Sigmoid colon (tissue), 7 donors: ENCODE measurements around the gene EN2. TPM values are rescaled to one million over a fixed set of nuclear protein-coding genes. Genes with fewer than 3 reads are reported as not detected.

Source experiments
- DNase-seq: peaks from one replicate; pipeline ENCODE4 v3.0.0-alpha.2; 2019
- H3K27ac ChIP-seq, 4 donors: fragments of 200-600 bp; sonication (generic); one replicate each; pipeline ENCODE4 v1.5.1; 2016 to 2019; ENCODE audit warnings: mild to moderate bottlenecking in 1 of 4
- H3K27me3 ChIP-seq, 3 donors: fragments of 200-600 bp; sonication (generic); one replicate each; pipeline ENCODE4 v1.5.1; 2019; ENCODE audit warnings: mild to moderate bottlenecking in 1 of 3
- H3K36me3 ChIP-seq, 4 donors: fragments of 200-600 bp; sonication (generic); one replicate each; pipeline ENCODE4 v1.5.1; 2016 to 2019
- H3K4me1 ChIP-seq, 4 donors: fragments of 200-600 bp; sonication (generic); one replicate each; pipeline ENCODE4 v1.5.1; 2017 to 2019
- H3K4me3 ChIP-seq, 4 donors: fragments of 200-600 bp; sonication (generic); one replicate each; pipeline ENCODE4 v1.5.1; 2017 to 2019; ENCODE audit warnings: mild to moderate bottlenecking in 2 of 4, moderate library complexity in 1 of 4
- H3K9me3 ChIP-seq, 4 donors: fragments of 200-600 bp in 3 of 4; sonication (generic) in 3 of 4; one replicate each; pipeline versions ENCODE4 v1.5.1 to v1.6.1; 2013 to 2019
- CTCF ChIP-seq, 4 experiments: fragments of 450-650 bp in 3 of 4; fragments of 200-600 bp in 1 of 4; IDR thresholded peaks; one replicate each; pipeline ENCODE4 v1.5.1; 2016 to 2019; ENCODE audit warnings: antibody characterized with exemption in 4 of 4, mild to moderate bottlenecking in 3 of 4, moderate library complexity in 2 of 4
- EP300 ChIP-seq, 4 donors: sonication (generic); formaldehyde crosslinking; IDR thresholded peaks; one replicate each; pipeline ENCODE4 v1.6.1; 2017; ENCODE audit warnings: antibody characterized with exemption in 4 of 4
- POLR2A ChIP-seq, 2 donors: fragments of 450-650 bp; IDR thresholded peaks; one replicate each; pipeline ENCODE4 v1.6.1; 2016; ENCODE audit warnings: antibody characterized with exemption in 2 of 2, mild to moderate bottlenecking in 2 of 2, moderate library complexity in 2 of 2
- POLR2AphosphoS5 ChIP-seq, 4 donors: sonication (generic); formaldehyde crosslinking; IDR thresholded peaks; one replicate each; pipeline ENCODE4 v1.6.1; 2017; ENCODE audit warnings: antibody characterized with exemption in 4 of 4
- WGBS, 2 donors: extraction: QIAGEN DNeasy Blood & Tissue Kit; methylation state at CpG; one replicate each; pipeline ENCODE4 v1.1.7; 2013; 5-methylcytosine and 5-hydroxymethylcytosine counted together
- intact Hi-C: fragments of 100-400 bp; cut with DNase I; formaldehyde crosslinking; loops from one replicate; pipeline ENCODE4 v1.15.1; 2023
- polyA plus RNA-seq, 3 donors: library from polyadenylated mRNA; stranded (reverse); fragments of 200-250 nt; gene quantifications; one replicate each; pipeline ENCODE4 v1.2.3, GENCODE V29; 2013
- total RNA-seq, 4 donors: library from RNA; depleted of rRNA; stranded (reverse); fragments of >200 nt; gene quantifications; one replicate each; pipeline ENCODE4 v1.1.0, GENCODE V29; 2016
- donor health status: healthy with polysubstance abuse.
- donor health status: Bipolar disorder and iron deficiency.
- donor health status: healthy.

Gene EN2
- total and polyA plus RNA-seq, 7 donors = 0.14 to 0.16 TPM; not detected in 5

- WGBS, 2 donors = 24% methylated on average over 8 of the region's 8 CpGs
- peaks cover 0 to 29% (median 27%) of the 10 kb centered on the region in 4 donors for H3K4me1 ChIP-seq
- intact Hi-C loops = no loop called here
- DNase-seq = peak; percentile 12
- no peak overlapping the region for H3K4me3 ChIP-seq
- H3K27ac ChIP-seq = no peak overlapping the region
- peaks cover 79 to 100% (median 98%) of the 10 kb centered on the region in 3 donors for H3K27me3 ChIP-seq
- no peaks in the 10 kb centered on the region for H3K9me3 ChIP-seq
- no peaks in the 10 kb centered on the region for H3K36me3 ChIP-seq
- TF ChIP-seq POLR2A (IDR thresholded peaks at IDR 0.05) = no peak
- TF ChIP-seq POLR2AphosphoS5 (IDR thresholded peaks at IDR 0.05) = no peak
- TF ChIP-seq CTCF (IDR thresholded peaks at IDR 0.05) = no peak
- no peak for TF ChIP-seq EP300 (IDR thresholded peaks at IDR 0.05)
Measured at GRCh38 chr7:155470186-155470487, 12.2 kb downstream of the EN2 start.

GRCh38 chr7:155470686-155471638, 13.0 kb downstream of the EN2 start:
- TF ChIP-seq CTCF (IDR thresholded peaks at IDR 0.05) = no peak
- TF ChIP-seq POLR2A (IDR thresholded peaks at IDR 0.05) = no peak
- TF ChIP-seq EP300 (IDR thresholded peaks at IDR 0.05) = no peak
- intact Hi-C loops = no loop called here

GRCh38 chr7:155471718-155472117, 13.8 kb downstream of the EN2 start:
- WGBS, 2 donors = 8 to 10% methylated on average over 11 of the region's 11 CpGs
- peak; percentile 6 for DNase-seq
- peaks cover 67 to 100% (median 96%) of the 10 kb centered on the region in 3 donors for H3K27me3 ChIP-seq
- H3K4me1 ChIP-seq = peaks cover 0 to 20% (median 19%) of the 10 kb centered on the region in 4 donors
- no peaks in the 10 kb centered on the region for H3K36me3 ChIP-seq
- TF ChIP-seq POLR2AphosphoS5 (IDR thresholded peaks at IDR 0.05) = no peak
- TF ChIP-seq POLR2A (IDR thresholded peaks at IDR 0.05) = no peak
- no peak for TF ChIP-seq CTCF (IDR thresholded peaks at IDR 0.05)
- TF ChIP-seq EP300 (IDR thresholded peaks at IDR 0.05) = no peak
- intact Hi-C loops = no loop called here
- no peak overlapping the region for H3K27ac ChIP-seq
- no peak overlapping the region for H3K4me3 ChIP-seq
- H3K9me3 ChIP-seq = peaks cover 0 to 2% (median 0%) of the 10 kb centered on the region in 4 donors

More at GRCh38 chr7:155470686-155471638, 13.0 kb downstream of the EN2 start:
- Histone ChIP-seq H3K27ac (no peak overlapping the region), H3K9me3 (peaks cover 0 to 2% (median 0%) of the 10 kb centered on the region in 4 donors), H3K27me3 (peaks cover 74 to 100% (median 97%) of the 10 kb centered on the region in 3 donors), H3K36me3 (no peaks in the 10 kb centered on the region), H3K4me1 (peaks cover 0 to 28% (median 25%) of the 10 kb centered on the region in 4 donors), H3K4me3 (no peak overlapping the region)
- peak; percentile 38 for DNase-seq
- 4 to 6% methylated on average over 24 of the region's 24 CpGs for WGBS, 2 donors

- 57 to 73% methylated on average over 4 of the region's 4 CpGs for WGBS, 2 donors
- Histone ChIP-seq H3K4me1 (no peaks in the 10 kb centered on the region), H3K27me3 (peaks cover 15 to 97% (median 46%) of the 10 kb centered on the region in 3 donors), H3K36me3 (no peaks in the 10 kb centered on the region), H3K9me3 (peaks cover 0 to 2% (median 0%) of the 10 kb centered on the region in 4 donors), H3K27ac (no peak overlapping the region), H3K4me3 (no peak overlapping the region)
- no peak for TF ChIP-seq POLR2AphosphoS5 (IDR thresholded peaks at IDR 0.05)
- TF ChIP-seq EP300 (IDR thresholded peaks at IDR 0.05) = no peak
- TF ChIP-seq POLR2A (IDR thresholded peaks at IDR 0.05) = no peak
- no peak for TF ChIP-seq CTCF (IDR thresholded peaks at IDR 0.05)
- intact Hi-C loops = no loop called here
- no peak for DNase-seq
Measured at GRCh38 chr7:155477476-155477875, 19.5 kb downstream of the EN2 start.
